ENCODE measurements around the gene ZNF277.

Gene ZNF277

DNA sequence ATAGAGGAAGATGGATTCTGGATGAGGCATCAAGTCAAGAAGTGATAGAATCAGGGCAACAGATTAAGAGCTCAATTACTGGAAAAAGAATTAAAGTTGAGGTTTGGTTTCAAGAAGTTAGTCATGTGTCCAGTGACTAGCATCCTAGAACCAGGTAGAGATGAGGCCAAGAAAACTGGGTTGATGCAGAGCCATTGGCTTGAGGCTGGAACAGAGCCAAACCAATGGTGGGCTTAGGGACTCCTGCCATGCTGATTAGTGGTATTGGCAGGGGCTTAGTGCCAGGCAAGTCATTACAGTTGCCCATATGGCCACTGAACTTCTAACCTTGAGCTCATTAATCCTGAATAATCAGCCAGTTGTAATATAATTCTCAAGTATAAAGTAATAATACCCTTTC is 18.5 kb downstream of the ZNF277 start:
- ChIA-PET POLR2A (no interaction called here), CTCF (no interaction called here)
- TF ChIP-seq, protein P1, sequence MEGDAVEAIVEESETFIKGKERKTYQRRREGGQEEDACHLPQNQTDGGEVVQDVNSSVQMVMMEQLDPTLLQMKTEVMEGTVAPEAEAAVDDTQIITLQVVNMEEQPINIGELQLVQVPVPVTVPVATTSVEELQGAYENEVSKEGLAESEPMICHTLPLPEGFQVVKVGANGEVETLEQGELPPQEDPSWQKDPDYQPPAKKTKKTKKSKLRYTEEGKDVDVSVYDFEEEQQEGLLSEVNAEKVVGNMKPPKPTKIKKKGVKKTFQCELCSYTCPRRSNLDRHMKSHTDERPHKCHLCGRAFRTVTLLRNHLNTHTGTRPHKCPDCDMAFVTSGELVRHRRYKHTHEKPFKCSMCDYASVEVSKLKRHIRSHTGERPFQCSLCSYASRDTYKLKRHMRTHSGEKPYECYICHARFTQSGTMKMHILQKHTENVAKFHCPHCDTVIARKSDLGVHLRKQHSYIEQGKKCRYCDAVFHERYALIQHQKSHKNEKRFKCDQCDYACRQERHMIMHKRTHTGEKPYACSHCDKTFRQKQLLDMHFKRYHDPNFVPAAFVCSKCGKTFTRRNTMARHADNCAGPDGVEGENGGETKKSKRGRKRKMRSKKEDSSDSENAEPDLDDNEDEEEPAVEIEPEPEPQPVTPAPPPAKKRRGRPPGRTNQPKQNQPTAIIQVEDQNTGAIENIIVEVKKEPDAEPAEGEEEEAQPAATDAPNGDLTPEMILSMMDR (IDR thresholded peaks at IDR 0.05; ENCODE audit: control extremely low read depth, extremely low read depth, low read depth, missing control alignments): no peak
- no peak for DNase-seq (ENCODE audit: extremely low spot score)

DNA sequence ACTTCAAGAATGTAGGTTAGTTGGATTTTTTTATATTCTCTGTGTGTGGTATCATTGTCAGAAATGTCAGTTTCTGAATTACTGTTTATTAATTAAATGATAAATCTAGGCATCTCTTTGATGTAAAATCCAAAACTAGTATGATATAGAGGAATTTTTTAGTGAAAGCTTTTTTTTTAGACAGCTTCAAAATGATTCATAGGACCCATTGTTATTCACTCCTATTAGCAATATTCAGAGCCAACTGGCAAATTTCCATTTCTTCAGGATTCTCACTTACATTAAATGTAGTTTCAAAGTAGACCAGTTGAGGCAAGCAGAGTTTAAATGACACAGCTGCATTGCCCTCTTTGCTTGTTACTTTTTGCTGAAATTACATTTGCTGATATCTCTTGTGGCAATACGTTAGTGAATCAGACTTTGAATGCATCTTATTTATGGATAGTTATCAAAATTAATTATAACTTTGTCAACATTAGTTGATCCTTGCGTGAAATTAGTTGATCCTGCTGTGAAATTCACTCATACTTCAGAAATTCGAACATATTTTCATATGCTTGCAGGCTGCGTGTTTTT is 20.3 kb downstream of the ZNF277 start:
- no peak for DNase-seq (ENCODE audit: extremely low spot score)
- ChIA-PET POLR2A (no interaction called here), CTCF (interaction anchor here (2.1 kb wide), 1 partner anchor 10 kb away, joined by 6 read pairs; no protein-coding TSS in a partner anchor)
- TF ChIP-seq, protein P1 (IDR thresholded peaks at IDR 0.05; ENCODE audit: control extremely low read depth, extremely low read depth, low read depth, missing control alignments): no peak

DNA sequence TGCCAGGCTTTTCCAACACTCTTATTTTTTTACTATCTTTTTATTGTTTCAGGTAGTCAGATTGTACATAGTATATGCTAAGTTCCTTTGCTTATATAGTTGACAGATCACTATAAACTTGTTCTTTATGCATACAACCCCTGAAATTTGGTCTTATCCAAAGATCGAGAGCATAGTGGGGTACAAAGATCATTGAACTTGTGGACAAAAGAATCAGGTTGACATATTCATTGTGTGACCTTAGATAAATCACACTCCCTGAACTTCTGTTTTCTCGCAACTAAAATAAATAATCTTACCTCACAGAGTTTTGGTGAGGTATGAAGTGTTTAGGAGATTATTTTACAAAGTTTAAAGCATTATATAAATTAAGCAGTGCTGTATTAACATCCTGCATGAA is 22.1 kb downstream of the ZNF277 start:
- ChIA-PET CTCF (interaction anchor here (1.2 to 1.5 kb wide), 2 partner anchors 10 to 14 kb away, joined by 4 to 8 read pairs; no protein-coding TSS in a partner anchor), POLR2A (no interaction called here)
- TF ChIP-seq, protein P1 (IDR thresholded peaks at IDR 0.05; ENCODE audit: control extremely low read depth, extremely low read depth, low read depth, missing control alignments): no peak
- no peak for DNase-seq (ENCODE audit: extremely low spot score)

DNA sequence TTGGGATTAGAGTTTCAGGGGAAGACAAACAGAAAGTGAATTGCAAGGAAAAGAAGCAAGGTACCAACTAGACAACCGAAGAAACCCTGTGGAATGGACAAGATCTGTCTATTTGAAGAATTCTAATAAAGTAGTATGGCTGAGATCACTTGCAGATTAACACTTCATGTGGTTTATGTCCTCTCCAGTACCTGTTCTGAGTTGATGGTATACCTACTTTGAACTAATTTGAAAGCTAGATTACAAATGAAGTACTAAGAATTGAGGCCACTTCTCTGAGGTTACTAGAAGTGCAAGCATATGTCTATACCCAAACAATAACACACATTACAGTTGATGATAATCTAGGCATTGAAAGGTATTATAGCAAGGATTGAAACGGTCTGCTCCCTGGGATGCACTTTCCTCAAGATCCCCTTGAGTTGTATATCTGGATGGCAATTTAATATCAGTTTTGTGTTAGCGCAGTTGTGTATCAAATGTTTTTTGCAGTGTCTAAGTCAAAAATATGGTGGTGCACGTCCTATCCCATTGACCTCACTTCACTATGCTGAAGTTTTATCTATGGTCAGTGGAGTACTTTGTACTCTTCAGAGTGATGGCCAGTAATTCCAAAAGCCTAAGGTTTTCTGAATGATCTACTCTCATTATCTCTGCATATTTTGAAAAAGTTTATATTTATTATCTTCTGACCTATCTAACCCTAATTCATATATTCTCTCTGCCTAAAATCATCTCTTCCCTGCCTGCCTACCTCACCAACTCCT is 25.9 kb downstream of the ZNF277 start:
- CTCF ChIA-PET: no interaction called here
- TF ChIP-seq, protein P1 (IDR thresholded peaks at IDR 0.05; ENCODE audit: control extremely low read depth, extremely low read depth, low read depth, missing control alignments): no peak
- DNase-seq (ENCODE audit: extremely low spot score): no peak
- POLR2A ChIA-PET: no interaction called here

DNA sequence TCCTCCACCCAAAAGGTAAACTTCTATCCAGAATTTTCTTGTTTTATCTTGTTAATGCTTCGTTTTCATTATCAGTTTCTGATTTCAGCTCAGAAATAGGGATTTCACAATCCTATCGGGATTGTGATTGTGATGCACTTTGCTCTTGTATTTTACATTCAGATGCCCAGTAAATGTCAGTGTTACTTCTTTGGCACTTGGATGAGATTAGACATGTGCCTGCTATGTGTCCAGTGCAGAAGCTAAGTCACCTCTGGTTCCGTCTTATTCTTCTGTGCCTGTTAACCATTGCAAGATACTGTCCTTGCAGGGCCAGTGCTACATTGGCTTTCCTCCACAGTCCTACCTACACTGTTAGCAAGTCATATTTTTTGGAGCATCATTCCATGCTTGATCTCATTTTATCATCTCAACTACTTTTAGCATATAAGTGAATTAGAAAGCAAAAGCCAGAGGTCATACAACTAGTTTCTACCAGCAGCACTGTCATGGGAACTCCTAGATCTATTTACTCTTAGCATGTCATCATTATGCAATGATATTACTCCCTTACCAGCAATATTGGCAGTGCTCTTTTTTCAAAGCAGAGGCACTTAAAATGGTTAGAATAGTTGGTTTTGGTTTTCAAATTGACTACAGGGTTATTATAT is 26.7 kb downstream of the ZNF277 start:
- DNase-seq (ENCODE audit: extremely low spot score): no peak
- TF ChIP-seq, protein P1 (IDR thresholded peaks at IDR 0.05; ENCODE audit: control extremely low read depth, extremely low read depth, low read depth, missing control alignments): no peak
- CTCF ChIA-PET: no interaction called here
- POLR2A ChIA-PET: no interaction called here

DNA sequence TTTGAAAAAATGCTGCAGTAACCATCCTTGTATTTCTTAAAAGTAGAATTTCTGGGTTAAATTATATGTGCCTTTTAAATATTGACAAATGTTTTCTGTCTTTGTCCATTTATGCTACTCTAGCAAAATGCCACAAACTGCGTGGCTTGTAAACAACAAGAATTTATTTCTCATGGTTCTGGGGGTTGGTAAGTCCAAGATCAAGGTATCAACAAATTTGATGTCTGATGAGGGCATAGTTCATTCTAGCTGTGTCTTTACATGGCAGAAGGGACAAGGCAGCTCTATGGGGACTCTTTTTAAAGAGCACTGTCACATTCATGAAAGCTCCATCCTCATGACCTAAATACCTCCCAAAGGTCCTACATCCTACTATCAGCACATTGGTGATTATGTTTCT is 27.7 kb downstream of the ZNF277 start:
- DNase-seq (ENCODE audit: extremely low spot score): no peak
- POLR2A ChIA-PET: no interaction called here
- TF ChIP-seq, protein P1 (IDR thresholded peaks at IDR 0.05; ENCODE audit: control extremely low read depth, extremely low read depth, low read depth, missing control alignments): no peak
- CTCF ChIA-PET: no interaction called here

Data from GM10248 (cell line).